Measurements from ENCODE around the gene BSCL2.

BSCL2 gene

GRCh38 chr11:62719302-62719978, 12.2 kb upstream of the BSCL2 start:
- TF ChIP-seq, protein P1, sequence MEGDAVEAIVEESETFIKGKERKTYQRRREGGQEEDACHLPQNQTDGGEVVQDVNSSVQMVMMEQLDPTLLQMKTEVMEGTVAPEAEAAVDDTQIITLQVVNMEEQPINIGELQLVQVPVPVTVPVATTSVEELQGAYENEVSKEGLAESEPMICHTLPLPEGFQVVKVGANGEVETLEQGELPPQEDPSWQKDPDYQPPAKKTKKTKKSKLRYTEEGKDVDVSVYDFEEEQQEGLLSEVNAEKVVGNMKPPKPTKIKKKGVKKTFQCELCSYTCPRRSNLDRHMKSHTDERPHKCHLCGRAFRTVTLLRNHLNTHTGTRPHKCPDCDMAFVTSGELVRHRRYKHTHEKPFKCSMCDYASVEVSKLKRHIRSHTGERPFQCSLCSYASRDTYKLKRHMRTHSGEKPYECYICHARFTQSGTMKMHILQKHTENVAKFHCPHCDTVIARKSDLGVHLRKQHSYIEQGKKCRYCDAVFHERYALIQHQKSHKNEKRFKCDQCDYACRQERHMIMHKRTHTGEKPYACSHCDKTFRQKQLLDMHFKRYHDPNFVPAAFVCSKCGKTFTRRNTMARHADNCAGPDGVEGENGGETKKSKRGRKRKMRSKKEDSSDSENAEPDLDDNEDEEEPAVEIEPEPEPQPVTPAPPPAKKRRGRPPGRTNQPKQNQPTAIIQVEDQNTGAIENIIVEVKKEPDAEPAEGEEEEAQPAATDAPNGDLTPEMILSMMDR (IDR thresholded peaks at IDR 0.05; ENCODE audit: borderline replicate concordance, control extremely low read depth, extremely low read depth, insufficient read depth, missing control alignments), result no peak
- no peak for DNase-seq (ENCODE audit: low spot score)
- in situ Hi-C loops (cut with MboI; ENCODE audit: low sequenced_read_pairs, unreplicated experiment), result no loop called here

DNA sequence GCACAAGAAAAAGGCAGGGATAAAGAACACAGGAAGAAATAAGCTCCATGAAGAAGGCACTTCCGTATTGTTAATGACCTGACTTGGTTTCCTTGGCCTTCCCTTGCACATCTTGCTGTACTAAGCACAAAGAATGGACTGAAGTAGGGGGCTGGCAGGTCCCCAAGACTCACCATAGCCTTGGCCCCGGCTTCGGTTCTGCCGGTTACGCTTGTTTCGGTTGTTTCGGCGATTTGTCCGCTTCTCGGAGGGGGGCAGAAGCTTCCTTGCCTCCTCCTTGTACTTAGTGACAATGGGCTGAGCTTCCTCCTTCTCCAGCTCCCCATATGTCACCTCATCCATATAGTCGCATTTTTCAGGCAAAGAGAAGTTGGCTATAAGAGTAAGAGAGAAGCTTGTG, 9.6 kb upstream of the BSCL2 start:
- in situ Hi-C loops (cut with MboI; ENCODE audit: low sequenced_read_pairs, unreplicated experiment), result no loop called here
- no peak for DNase-seq (ENCODE audit: low spot score)
- TF ChIP-seq, protein P1 (IDR thresholded peaks at IDR 0.05; ENCODE audit: borderline replicate concordance, control extremely low read depth, extremely low read depth, insufficient read depth, missing control alignments), result no peak

DNA sequence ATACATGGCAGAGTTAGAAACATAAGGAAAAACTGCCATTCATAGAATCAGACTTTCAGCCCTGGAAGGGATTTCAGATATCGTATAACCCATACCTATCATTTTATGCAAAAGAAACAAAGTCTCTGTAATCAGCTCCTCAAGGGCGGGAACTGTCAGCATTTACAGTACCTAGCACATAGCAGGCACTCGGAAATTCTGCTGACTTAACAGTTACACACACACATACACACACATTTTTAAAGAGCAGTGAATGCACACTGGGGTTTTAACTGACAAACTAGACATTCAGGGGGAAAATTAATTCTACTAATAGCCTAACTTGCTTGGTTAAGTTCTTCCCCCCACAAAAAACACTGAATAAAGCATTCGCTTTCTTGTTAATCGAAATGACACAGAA, 9.0 kb upstream of the BSCL2 start:
- no peak for DNase-seq (ENCODE audit: low spot score)
- in situ Hi-C loops (cut with MboI; ENCODE audit: low sequenced_read_pairs, unreplicated experiment), result no loop called here
- TF ChIP-seq, protein P1 (IDR thresholded peaks at IDR 0.05; ENCODE audit: borderline replicate concordance, control extremely low read depth, extremely low read depth, insufficient read depth, missing control alignments), result no peak

DNA sequence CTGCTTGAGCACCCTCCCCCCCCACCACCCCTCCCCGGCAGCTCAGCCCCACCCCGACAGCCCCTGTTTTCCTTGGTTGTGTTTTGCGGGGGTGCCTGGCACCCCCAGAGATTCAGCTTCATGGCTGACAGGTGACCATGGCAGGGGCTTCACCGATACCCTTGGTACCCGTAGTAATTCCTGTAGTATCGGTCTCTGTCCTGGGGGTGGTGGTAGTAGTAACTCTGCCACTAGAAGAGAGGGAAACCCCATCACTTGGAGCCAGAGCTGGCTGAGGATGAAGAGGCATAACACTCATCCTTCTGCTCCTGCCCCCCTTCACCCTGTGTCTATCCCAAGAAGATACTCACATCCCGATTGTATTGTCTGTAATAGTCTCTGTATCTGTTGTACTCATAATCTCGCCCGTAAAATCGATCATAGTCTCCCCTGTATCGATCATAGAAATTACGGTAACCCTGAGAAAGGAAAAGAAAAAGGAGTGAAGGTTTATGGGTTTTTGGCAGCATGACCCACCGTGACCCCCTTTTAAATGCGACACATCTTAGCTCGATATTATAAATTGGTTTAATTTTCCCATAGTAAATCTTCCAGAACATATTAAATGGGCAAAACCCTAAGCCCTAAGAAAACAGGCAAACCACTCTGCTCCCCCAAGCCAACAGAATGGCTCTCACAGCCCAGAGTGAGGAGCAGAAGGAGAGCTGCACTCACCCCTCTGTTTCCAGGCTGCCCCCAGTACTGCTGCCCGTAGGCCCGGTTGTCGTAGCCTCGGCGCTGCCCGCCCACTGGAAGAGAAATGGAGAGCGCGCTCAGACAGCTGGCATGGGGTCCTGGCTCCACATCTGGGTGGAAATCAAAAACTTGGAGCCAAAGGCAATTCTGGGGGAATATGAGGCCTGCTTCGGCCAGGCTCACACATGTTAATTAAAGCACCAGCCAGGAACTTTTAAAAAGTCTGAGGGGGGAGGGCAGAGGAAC, 8.2 kb upstream of the BSCL2 start:
- TF ChIP-seq, protein P1 (IDR thresholded peaks at IDR 0.05; ENCODE audit: borderline replicate concordance, control extremely low read depth, extremely low read depth, insufficient read depth, missing control alignments), result no peak
- in situ Hi-C loops (cut with MboI; ENCODE audit: low sequenced_read_pairs, unreplicated experiment), result no loop called here
- no peak for DNase-seq (ENCODE audit: low spot score)

DNA sequence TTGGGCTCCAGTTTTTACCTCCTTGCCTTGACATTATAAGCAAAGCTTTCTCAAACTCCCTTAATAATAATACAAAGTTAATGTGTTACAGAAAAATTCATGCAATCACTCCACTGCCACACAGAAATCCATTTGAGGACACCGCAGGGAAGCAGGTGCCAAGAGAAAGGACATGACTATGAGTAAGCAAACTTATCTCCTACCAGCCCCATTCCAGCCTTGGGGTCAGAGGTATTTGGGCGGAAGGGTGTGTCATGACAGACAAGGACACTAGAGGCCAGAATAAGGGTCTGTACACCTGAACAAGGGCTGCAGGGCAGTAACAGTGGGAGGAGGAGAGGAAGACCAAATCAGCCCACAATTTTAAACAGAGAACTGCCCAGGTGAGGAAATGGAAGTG, 6.1 kb upstream of the BSCL2 start:
- DNase-seq (ENCODE audit: low spot score), result no peak
- in situ Hi-C loops (cut with MboI; ENCODE audit: low sequenced_read_pairs, unreplicated experiment), result no loop called here

DNA sequence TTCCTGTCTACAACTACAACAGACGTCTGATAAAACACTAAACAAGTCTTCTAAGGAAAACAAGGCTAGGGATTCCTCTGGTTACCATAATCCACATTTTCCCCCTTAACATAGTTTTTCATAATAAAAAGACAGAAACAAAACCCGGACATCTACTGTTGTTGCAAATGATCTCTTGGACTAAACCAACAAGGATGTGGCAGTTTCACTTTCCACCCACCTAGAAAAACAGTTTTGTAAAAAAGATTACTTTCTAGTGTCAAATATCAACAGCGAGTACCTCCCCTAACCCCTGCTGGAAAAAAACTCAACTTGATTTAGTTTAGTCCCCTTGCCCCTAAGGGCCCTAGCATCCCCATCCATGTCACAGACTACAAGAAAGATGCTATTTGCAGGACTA, 5.6 kb upstream of the BSCL2 start:
- in situ Hi-C loops (cut with MboI; ENCODE audit: low sequenced_read_pairs, unreplicated experiment), result no loop called here
- DNase-seq (ENCODE audit: low spot score), result no peak
- TF ChIP-seq, protein P1 (IDR thresholded peaks at IDR 0.05; ENCODE audit: borderline replicate concordance, control extremely low read depth, extremely low read depth, insufficient read depth, missing control alignments), result no peak

More for the DNA sequence above, 6.1 kb upstream of the BSCL2 start:
- TF ChIP-seq, protein P1 (IDR thresholded peaks at IDR 0.05; ENCODE audit: borderline replicate concordance, control extremely low read depth, extremely low read depth, insufficient read depth, missing control alignments), result no peak

Data from GM13976 (cell line).